Liver (tissue), 3 donors: Measurements from ENCODE around the gene ZC3H15.
"Not testable (repeated sequence)": the region's sequence is repeated elsewhere in the genome, so short reads cannot be mapped to it uniquely, and the experiment has no call there.

Experiments used
- ATF3 ChIP-seq: IDR thresholded peaks from 2 replicates; pipeline ENCODE4 v1.6.1; 2016; ENCODE audit warnings: antibody characterized with exemption
- CTCF ChIP-seq: fragments of 150-350 bp; IDR thresholded peaks from 2 replicates; pipeline ENCODE4 v1.5.1; 2017; ENCODE audit warnings: improper control_type of control experiment, low read depth, low read length; ENCODE audit not compliant: missing input control
- MAX ChIP-seq: IDR thresholded peaks from 2 replicates; pipeline ENCODE4 v1.6.1; 2016; ENCODE audit warnings: antibody characterized with exemption
- RAD21 ChIP-seq, 2 donors: IDR thresholded peaks; 2 replicates each; pipeline ENCODE4 v1.6.1; 2016; ENCODE audit warnings: antibody characterized with exemption in 2 of 2, mild to moderate bottlenecking in 2 of 2
- REST ChIP-seq: IDR thresholded peaks from 2 replicates; pipeline ENCODE4 v1.6.1; 2016; ENCODE audit warnings: antibody characterized with exemption, mild to moderate bottlenecking
- SP1 ChIP-seq: IDR thresholded peaks from 2 replicates; pipeline ENCODE4 v1.6.1; 2018; ENCODE audit warnings: antibody characterized with exemption, mild to moderate bottlenecking
- ZBTB33 ChIP-seq: IDR thresholded peaks from 2 replicates; pipeline ENCODE4 v1.6.1; 2016; ENCODE audit warnings: antibody characterized with exemption
- donor health status: healthy.
- donor health status: healthy.

- not testable (repeated sequence) for TF ChIP-seq CTCF; RAD21 (IDR thresholded peaks at IDR 0.05); ATF3; ZBTB33; MAX; REST; SP1
Measured at GRCh38 chr2:186521570-186522153, 35.6 kb downstream of the ZC3H15 start.
